ENCODE measurements around the gene TTC27.

- TF ChIP-seq POLR2A (IDR thresholded peaks at IDR 0.05) (no peak), CTCF (IDR thresholded peaks at IDR 0.05) (no peak)
Observed at GRCh38 chr2:32614084-32614483, 13.8 kb upstream of the TTC27 start.

Data from ovary (tissue), 3 donors.